Activated CD4-positive, alpha-beta T cell treated with anti-CD3 and anti-CD28 coated beads for 4 hours (primary cell): ENCODE measurements around the gene SRPRB.

ENCODE experiments used
- DNase-seq, 2 donors: peaks; one replicate each; pipeline ENCODE4 v3.0.0-alpha.2; 2020

The SRPRB gene

DNA sequence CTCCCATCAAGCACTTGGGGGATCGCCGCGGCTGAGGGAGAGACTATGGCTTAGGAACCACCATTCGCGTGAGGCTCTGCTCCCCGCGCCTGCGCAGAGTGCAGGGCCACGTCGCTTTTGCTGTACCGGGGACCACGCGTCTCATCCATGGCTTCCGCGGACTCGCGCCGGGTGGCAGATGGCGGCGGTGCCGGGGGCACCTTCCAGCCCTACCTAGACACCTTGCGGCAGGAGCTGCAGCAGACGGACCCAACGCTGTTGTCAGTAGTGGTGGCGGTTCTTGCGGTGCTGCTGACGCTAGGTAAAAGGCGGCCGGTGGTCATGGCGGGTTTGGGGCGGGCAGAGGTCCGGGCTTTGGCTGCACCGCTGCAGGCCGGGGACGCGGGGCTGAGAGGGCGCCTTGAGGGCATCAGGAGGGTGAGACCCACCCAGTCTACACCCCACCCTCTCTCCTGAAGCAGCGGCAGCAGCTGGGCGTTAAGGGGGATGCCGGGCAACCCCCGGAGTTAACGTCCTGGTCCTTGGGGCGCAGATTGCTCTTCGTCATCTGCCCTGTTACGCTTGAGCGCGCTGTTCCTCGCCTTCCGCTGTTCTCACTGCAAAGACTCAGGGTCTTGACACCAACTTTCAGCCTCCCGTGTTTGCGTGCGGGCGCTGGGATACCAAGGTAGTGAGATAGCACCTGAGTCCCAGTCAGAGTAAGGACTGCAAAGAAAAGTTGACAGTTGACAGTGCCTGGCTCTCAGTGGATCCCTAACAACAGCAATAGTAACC lies at the start of gene SRPRB:
TSS of gene SRPRB (plus strand) at position 114 of the 774 bp plus-strand sequence. CDS start at position 148, 34 bp downstream.
- peak; percentile 96 to 97 for DNase-seq

GRCh38 chr3:133756716-133757694 lies 48.6 kb upstream of the SRPRB start:
- DNase-seq: no peak

GRCh38 chr3:133757701-133758567 lies 47.7 kb upstream of the SRPRB start:
- DNase-seq: no peak

- no peak for DNase-seq
Measured at GRCh38 chr3:133758568-133758928, 47.1 kb upstream of the SRPRB start.

- no peak for DNase-seq
Measured at GRCh38 chr3:133758964-133759739, 46.5 kb upstream of the SRPRB start.

DNA sequence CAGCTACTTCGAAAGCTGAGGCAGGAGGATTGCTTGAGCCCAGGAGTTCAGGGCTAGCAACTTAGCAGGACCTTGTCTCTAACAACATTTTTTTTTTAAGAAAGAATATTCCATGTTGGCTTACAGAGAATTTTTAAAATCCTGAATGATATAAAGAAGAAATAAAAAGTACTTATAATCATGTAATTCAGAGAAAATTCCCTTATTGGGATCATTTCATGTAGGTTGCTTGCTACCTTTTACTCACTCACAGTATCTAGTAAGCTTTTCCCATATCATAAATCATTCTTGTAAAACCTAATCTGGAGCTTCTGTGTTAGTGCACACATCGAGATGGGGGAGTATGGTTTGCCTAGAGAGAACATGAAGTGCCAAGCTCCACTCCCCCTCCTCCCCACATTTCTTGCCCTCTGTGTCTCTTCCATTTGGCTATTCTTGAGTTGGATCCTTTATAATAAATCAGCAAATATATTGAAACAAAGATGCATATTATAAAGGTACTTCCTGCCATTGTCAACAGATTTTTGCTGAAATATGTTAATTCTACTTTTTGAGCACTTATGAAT lies 45.8 kb upstream of the SRPRB start:
- no peak for DNase-seq

GRCh38 chr3:133760916-133761315 lies 44.7 kb upstream of the SRPRB start:
- no peak for DNase-seq

DNA sequence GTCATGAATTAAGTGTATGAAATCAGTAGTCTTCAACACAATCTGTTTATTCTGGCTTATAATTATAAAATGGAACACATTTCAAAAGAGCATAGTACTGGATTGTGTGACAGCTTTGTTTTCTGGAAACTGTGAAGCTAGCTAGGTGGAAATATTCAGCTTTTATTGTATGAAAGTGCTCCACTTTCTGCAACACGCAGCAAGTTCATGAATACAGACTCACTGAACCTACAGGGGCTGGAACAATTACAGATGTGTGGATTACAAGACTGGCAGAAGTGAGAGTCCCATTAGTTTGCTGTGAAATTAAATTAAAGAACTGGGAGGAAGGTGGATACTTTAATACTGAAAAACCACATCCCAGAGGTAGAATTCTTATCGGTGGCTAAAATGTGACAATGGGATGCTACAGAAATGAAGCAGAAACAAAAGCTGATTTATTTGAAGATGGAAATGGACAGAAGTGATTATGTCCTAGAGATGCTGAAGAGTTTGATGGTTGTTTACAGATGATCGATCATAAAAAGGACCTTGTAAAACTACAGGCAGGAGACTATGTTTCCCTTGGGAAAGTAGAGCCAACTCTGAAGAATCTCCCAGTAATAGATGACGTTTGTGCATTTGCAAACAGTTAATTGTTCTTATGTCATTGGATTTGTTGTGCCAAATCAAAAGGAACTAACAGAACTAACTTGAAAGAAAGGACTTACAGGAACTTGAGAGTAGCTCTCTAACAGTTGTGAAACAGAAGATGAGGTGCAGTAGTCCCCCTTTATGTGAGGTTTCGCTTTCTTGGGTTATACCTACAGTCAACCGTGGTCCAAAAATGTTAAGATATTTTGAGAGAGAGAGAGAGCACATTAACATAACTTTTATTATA lies 43.8 kb upstream of the SRPRB start:
- no peak for DNase-seq

GRCh38 chr3:133762539-133762938 lies 43.1 kb upstream of the SRPRB start:
- no peak for DNase-seq

GRCh38 chr3:133763797-133764683 lies 41.6 kb upstream of the SRPRB start:
- no peak for DNase-seq

GRCh38 chr3:133765256-133765655 lies 40.4 kb upstream of the SRPRB start:
- no peak for DNase-seq

DNA sequence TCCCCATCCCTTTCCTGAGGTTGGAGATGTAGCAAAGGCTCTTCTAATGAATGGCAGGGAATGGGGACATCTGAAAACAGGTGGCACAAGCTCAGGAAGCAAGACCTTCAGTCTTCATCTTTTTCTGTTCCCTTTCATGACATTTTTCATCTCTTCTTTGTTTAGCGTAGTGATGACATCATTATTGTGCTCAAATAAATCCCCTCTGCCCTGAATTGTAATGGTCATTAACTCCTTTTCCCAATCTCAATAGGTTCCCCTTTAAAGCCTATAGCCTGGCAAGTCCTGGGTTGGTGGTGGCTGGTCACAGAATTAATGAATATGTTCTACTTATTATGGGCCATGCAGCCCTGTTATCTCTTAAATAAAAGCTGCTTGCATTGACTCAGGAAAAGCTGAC lies 38.0 kb upstream of the SRPRB start:
- DNase-seq: no peak

- no peak for DNase-seq
Measured at GRCh38 chr3:133769536-133769935, 36.1 kb upstream of the SRPRB start.

GRCh38 chr3:133773732-133774131 lies 31.9 kb upstream of the SRPRB start:
- no peak for DNase-seq

DNA sequence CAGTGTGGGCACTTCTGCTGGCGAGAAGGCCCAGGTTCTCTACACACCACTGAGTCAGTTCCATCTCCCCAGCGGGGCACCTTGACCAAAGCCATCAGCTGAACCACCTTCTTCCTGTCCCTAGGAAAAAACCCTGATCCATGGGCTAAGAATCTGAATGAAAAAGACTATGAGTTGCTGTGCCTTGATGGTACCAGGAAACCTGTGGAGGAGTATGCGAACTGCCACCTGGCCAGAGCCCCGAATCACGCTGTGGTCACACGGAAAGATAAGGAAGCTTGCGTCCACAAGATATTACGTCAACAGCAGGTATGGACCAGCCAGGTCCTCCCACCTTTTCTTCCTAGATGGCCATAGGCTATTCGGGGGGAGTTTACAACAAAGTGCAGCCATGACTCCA lies 30.3 kb upstream of the SRPRB start:
- no peak for DNase-seq

DNA sequence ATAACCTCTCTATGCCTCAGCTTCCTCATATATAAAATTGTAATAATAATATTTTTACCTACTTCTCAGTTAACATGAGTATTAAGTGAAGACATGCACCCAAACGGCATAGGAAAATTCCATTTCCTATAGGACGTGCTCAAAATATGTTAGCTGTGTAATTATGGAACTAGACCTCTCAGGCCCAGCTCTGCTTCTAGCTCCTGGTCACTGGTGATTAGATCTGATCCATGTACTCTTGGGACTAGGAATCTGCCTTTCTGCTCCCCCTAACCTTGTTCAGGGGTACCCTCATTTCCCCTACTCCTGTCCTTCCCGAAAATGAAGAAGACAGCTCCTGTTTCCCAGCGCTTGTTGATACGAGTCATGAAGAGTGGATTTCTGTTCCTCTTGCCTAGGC lies 29.8 kb upstream of the SRPRB start:
- DNase-seq: no peak

GRCh38 chr3:133776794-133777438 lies 28.7 kb upstream of the SRPRB start:
- DNase-seq: no peak

- DNase-seq: no peak
Measured at GRCh38 chr3:133777807-133778568, 27.6 kb upstream of the SRPRB start.
